H1 (cell line): ENCODE measurements around the gene F11R. TPM values are rescaled to one million over a fixed set of nuclear protein-coding genes. Genes with fewer than 3 reads are reported as not detected.

Experiments
- BACH1 ChIP-seq: IDR thresholded peaks from 2 replicates; pipeline ENCODE4 v1.6.1; 2012; ENCODE audit warnings: low read length, improper control_type of control experiment
- CBX5 ChIP-seq: fragments of 300-800, 300-1000 bp; sonication (generic); IDR thresholded peaks from 2 replicates; pipeline ENCODE4 v1.7.1; 2016; ENCODE audit warnings: antibody characterized with exemption, low read length, low read depth
- CEBPB ChIP-seq: IDR thresholded peaks from 2 replicates; pipeline ENCODE4 v1.6.1; 2012; ENCODE audit warnings: low read depth, low read length
- CHD1 ChIP-seq: IDR thresholded peaks from 2 replicates; pipeline ENCODE4 v1.6.1; 2012; ENCODE audit warnings: low read depth, low read length, improper control_type of control experiment
- CHD2 ChIP-seq: IDR thresholded peaks from 2 replicates; pipeline ENCODE4 v1.6.1; 2012; ENCODE audit warnings: low read length, improper control_type of control experiment
- CTCF ChIP-seq, 3 experiments: IDR thresholded peaks; 1 replicate in 2 of 3; 2 replicates in 1 of 3; pipeline versions ENCODE4 v1.5.1 to v1.6.1; 2011; ENCODE audit warnings: low read length in 3 of 3, mild to moderate bottlenecking in 3 of 3, inconsistent platforms in 2 of 3, low read depth in 1 of 3, moderate library complexity in 1 of 3; ENCODE audit not compliant: insufficient read depth in 1 of 3; ENCODE audit errors: control extremely low read depth in 1 of 3
- JUN ChIP-seq: IDR thresholded peaks from 2 replicates; pipeline ENCODE4 v1.6.1; 2011; ENCODE audit warnings: low read depth, mild to moderate bottlenecking, improper control_type of control experiment, low read length
- KDM4A ChIP-seq: IDR thresholded peaks from one replicate; pipeline ENCODE4 v1.7.1; 2012; ENCODE audit warnings: low read depth, mild to moderate bottlenecking, moderate library complexity, low read length, inconsistent platforms; ENCODE audit not compliant: severe bottlenecking
- MAX ChIP-seq: IDR thresholded peaks from 2 replicates; pipeline ENCODE4 v1.6.1; 2012; ENCODE audit warnings: inconsistent platforms
- NRF1 ChIP-seq: IDR thresholded peaks from 2 replicates; pipeline ENCODE4 v1.6.1; 2011; ENCODE audit warnings: mild to moderate bottlenecking, low read depth, low read length, improper control_type of control experiment
- POU5F1 ChIP-seq: IDR thresholded peaks from 2 replicates; pipeline ENCODE4 v1.6.1; 2011; ENCODE audit warnings: low read depth, mild to moderate bottlenecking, low read length, moderate library complexity
- RAD21 ChIP-seq, 2 experiments: IDR thresholded peaks in 1 of 2; conservative IDR thresholded peaks in 1 of 2; 2 replicates each; pipeline ENCODE4 v1.6.1; 2011; ENCODE audit warnings: low read depth in 2 of 2, low read length in 2 of 2, improper control_type of control experiment in 1 of 2, inconsistent platforms in 1 of 2, mild to moderate bottlenecking in 1 of 2, moderate library complexity in 1 of 2
- RNF2 ChIP-seq: fragments of 200-900, 300-1000 bp; sonication (generic); IDR thresholded peaks from 2 replicates; pipeline ENCODE4 v1.7.1; 2016; ENCODE audit warnings: borderline replicate concordance, low read depth, mild to moderate bottlenecking, antibody characterized with exemption, low read length; ENCODE audit not compliant: poor library complexity, severe bottlenecking; ENCODE audit errors: missing control alignments
- SP2 ChIP-seq: IDR thresholded peaks from 2 replicates; pipeline ENCODE4 v1.6.1; 2012; ENCODE audit warnings: mild to moderate bottlenecking, low read length, inconsistent platforms
- SRF ChIP-seq: IDR thresholded peaks from 2 replicates; pipeline ENCODE4 v1.6.1; 2011; ENCODE audit warnings: mild to moderate bottlenecking, low read depth, low read length, moderate library complexity
- TBP ChIP-seq: IDR thresholded peaks from 2 replicates; pipeline ENCODE4 v1.6.1; 2011; ENCODE audit warnings: low read depth, low read length, improper control_type of control experiment
- TEAD4 ChIP-seq: IDR thresholded peaks from 2 replicates; pipeline ENCODE4 v1.6.1; 2012; ENCODE audit warnings: low read depth, low read length, inconsistent platforms, mixed read lengths
- USF2 ChIP-seq: IDR thresholded peaks from 2 replicates; pipeline ENCODE4 v1.6.1; 2011; ENCODE audit warnings: low read length, improper control_type of control experiment
- polyA plus RNA-seq, 7 experiments: library from polyadenylated mRNA; depleted of rRNA in 3 of 7; stranded (reverse) in 5 of 7; unstranded in 2 of 7; fragments of >200 nt in 5 of 7; fragments of 200-250 nt in 2 of 7; gene quantifications; 1 replicate in 5 of 7; 2 replicates in 1 of 7; 4 replicates in 1 of 7; pipeline versions ENCODE4 v1.2.1 to v1.2.3, GENCODE V29; 2011 to 2013; ENCODE audit warnings: missing spikeins in 2 of 7, mixed read lengths in 2 of 7
- total RNA-seq: library from RNA; stranded (reverse); fragmentation: NEBNext Ultra II Directional; extraction: Animal tissue kit (Norgen Biotek cat#: 25700); gene quantifications from 2 replicates; pipeline ENCODE4 v1.2.1, GENCODE V29; 2021
- TF ChIP-seq, protein P1 (sequence below): IDR thresholded peaks from 2 replicates; pipeline ENCODE4 v1.6.1; 2011; ENCODE audit warnings: low read depth, mild to moderate bottlenecking, low read length; ENCODE audit not compliant: insufficient read depth

F11R gene
- total and polyA plus RNA-seq, 2 of the 8 experiments (the other 6 are each of a cell fraction or from before 2014, with no cell fraction given): 159 to 200 TPM

DNA sequence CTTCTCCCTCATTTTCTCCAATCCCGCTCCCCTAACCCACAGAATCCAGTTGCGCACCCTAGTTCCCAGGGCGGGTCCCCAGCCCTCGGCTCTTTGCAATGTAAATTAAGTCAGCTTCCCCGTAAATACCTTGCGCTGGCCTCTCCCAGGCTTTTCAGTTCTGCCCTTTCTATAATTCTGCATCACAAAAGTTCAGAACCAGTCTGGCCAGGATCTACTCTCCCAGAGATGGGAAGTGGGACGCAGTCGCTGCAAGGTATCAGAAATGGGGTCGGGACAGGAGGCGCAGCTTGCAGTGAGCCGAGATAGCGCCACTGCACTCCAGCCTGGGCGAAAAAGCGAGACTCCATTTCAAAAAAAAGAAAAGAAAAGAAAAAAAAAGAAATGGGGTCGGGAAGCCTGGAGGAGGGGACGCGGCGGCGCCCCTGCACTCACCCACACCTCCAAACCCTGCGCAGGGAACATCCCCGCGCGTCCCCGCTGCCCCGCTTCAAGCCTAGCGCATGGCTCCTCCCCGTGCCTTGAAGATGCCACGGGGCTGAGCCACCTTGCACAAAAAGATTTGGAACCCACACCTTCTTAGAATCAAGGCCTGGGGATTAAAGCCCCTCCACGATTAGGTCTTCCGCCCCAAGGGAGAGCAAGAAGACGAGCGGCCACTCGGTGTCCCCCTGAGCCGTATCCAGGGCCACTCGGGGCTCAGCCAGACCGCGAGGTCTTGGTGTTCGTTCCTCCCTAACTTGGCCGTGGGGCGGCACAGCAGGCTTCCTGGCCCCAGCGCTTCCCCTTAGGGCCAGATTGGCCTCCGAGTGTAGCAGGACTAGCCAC is 39.2 kb downstream of the F11R start (continued):
- TF ChIP-seq, protein P1, sequence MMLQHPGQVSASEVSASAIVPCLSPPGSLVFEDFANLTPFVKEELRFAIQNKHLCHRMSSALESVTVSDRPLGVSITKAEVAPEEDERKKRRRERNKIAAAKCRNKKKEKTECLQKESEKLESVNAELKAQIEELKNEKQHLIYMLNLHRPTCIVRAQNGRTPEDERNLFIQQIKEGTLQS: no peak
- TF ChIP-seq TEAD4 (peak; percentile 48; the same call in 1 of the 2 replicates), KDM4A (peak; percentile 17), POU5F1 (peak; percentile 89), RAD21 (IDR thresholded peaks at IDR 0.05 in 1 of 2, conservative IDR thresholded peaks at IDR 0.05 in 1 of 2; ENCODE audit: low read depth in 2 of 2, low read length in 2 of 2) (no peak; a peak in 1 of 4 replicates), CTCF (IDR thresholded peaks at IDR 0.05; ENCODE audit: control extremely low read depth in 1 of 3, insufficient read depth in 1 of 3, low read depth in 1 of 3, low read length in 3 of 3) (no peak), SP2 (no peak), SRF (no peak), RNF2 (no peak), CBX5 (no peak), TBP (peak; percentile 21), CEBPB (no peak), NRF1 (no peak), BACH1 (no peak), MAX (peak; percentile 47; the same call in 1 of the 2 replicates), CHD2 (no peak), JUN (no peak), CHD1 (no peak), USF2 (no peak)
